HEK293 (cell line): ENCODE data around the gene PARP3.

Experiments
- ATF2 ChIP-seq: fragments of 450-650 bp; formaldehyde crosslinking; IDR thresholded peaks from 2 replicates; pipeline ENCODE4 v1.5.1; 2016; ENCODE audit warnings: missing biosample characterization, missing genetic modification characterization, low read depth
- CTCF ChIP-seq: fragments of 450-650 bp; formaldehyde crosslinking; IDR thresholded peaks from 2 replicates; pipeline ENCODE4 v1.5.1; 2016; ENCODE audit warnings: missing biosample characterization, missing genetic modification characterization
- EGR2 ChIP-seq: fragments of 450-650 bp; formaldehyde crosslinking; IDR thresholded peaks from 2 replicates; pipeline ENCODE4 v1.5.1; 2016; ENCODE audit warnings: low read depth, missing biosample characterization, missing genetic modification characterization
- GLI2 ChIP-seq: fragments of 450-650 bp; formaldehyde crosslinking; IDR thresholded peaks from 2 replicates; pipeline ENCODE4; 2017; ENCODE audit warnings: missing biosample characterization, missing genetic modification characterization, low read depth, borderline replicate concordance
- REST ChIP-seq: fragments of 450-650 bp; formaldehyde crosslinking; IDR thresholded peaks from 2 replicates; pipeline ENCODE4 v1.5.1; 2016; ENCODE audit warnings: missing biosample characterization, missing genetic modification characterization
- SCRT1 ChIP-seq: fragments of 450-650 bp; formaldehyde crosslinking; IDR thresholded peaks from 2 replicates; pipeline ENCODE4 v1.5.1; 2016; ENCODE audit warnings: missing biosample characterization, missing genetic modification characterization, borderline replicate concordance
- YY1 ChIP-seq: fragments of 450-650 bp; formaldehyde crosslinking; IDR thresholded peaks from 2 replicates; pipeline ENCODE4 v1.5.1; 2018; ENCODE audit warnings: missing biosample characterization, missing genetic modification characterization
- ZBTB11 ChIP-seq: fragments of 450-650 bp; formaldehyde crosslinking; conservative IDR thresholded peaks from 2 replicates; pipeline ENCODE4 v1.5.1; 2016; ENCODE audit warnings: low read depth, missing biosample characterization, missing genetic modification characterization
- ZBTB21 ChIP-seq: fragments of 450-650 bp; formaldehyde crosslinking; IDR thresholded peaks from 2 replicates; pipeline ENCODE4 v1.5.1; 2017; ENCODE audit warnings: missing biosample characterization, missing genetic modification characterization
- ZBTB7A ChIP-seq: fragments of 450-650 bp; formaldehyde crosslinking; IDR thresholded peaks from 2 replicates; pipeline ENCODE4 v1.5.1; 2016; ENCODE audit warnings: low read depth, missing biosample characterization, missing genetic modification characterization
- ZNF561 ChIP-seq: fragments of 450-650 bp; IDR thresholded peaks from 2 replicates; pipeline ENCODE4 v1.5.1; 2018; ENCODE audit warnings: missing biosample characterization, missing genetic modification characterization, borderline replicate concordance
- ZNF639 ChIP-seq: fragments of 450-650 bp; formaldehyde crosslinking; IDR thresholded peaks from 2 replicates; pipeline ENCODE4 v1.5.1; 2016; ENCODE audit warnings: missing biosample characterization, missing genetic modification characterization
- ZNF670 ChIP-seq: fragments of 450-650 bp; formaldehyde crosslinking; IDR thresholded peaks from 2 replicates; pipeline ENCODE4 v1.5.1; 2016; ENCODE audit warnings: missing biosample characterization, missing genetic modification characterization, low read depth
- ZSCAN5A ChIP-seq: fragments of 450-650 bp; formaldehyde crosslinking; IDR thresholded peaks from 2 replicates; pipeline ENCODE4 v1.5.1; 2016; ENCODE audit warnings: missing biosample characterization, missing genetic modification characterization

GRCh38 chr3:51954105-51954504 lies 11.9 kb downstream of the PARP3 start:
- no peak for TF ChIP-seq ZNF639 (tag by site-specific recombination)
- TF ChIP-seq CTCF (tag by site-specific recombination): no peak
- no peak for TF ChIP-seq SCRT1 (tag by site-specific recombination)
- no peak for TF ChIP-seq ZNF670 (tag by site-specific recombination)
- TF ChIP-seq ZSCAN5A (tag by site-specific recombination): no peak
- TF ChIP-seq ZBTB21 (tag by site-specific recombination): no peak
- no peak for TF ChIP-seq GLI2
- no peak for TF ChIP-seq ZBTB11 (tag by site-specific recombination)
- no peak for TF ChIP-seq YY1 (tag by site-specific recombination)
- no peak for TF ChIP-seq ZNF561 (tag by site-specific recombination)
- TF ChIP-seq ATF2 (tag by site-specific recombination): no peak
- TF ChIP-seq REST (tag by site-specific recombination): no peak
- TF ChIP-seq EGR2 (tag by site-specific recombination): no peak
- TF ChIP-seq ZBTB7A (tag by site-specific recombination): no peak
